ENCODE measurements around the gene LY6G5B.

The LY6G5B gene

GRCh38 chr6:31687860-31688693, 18.3 kb downstream of the LY6G5B start:
- Histone ChIP-seq H3K27me3 (replicated peaks; ENCODE audit: insufficient read depth, low read length) (no peaks in the 10 kb centered on the region), H3K9me3 (replicated peaks; ENCODE audit: insufficient read depth, low read length) (no peaks in the 10 kb centered on the region), H3K4me2 (ENCODE audit: low read depth, low read length) (no peak overlapping the region), H3K9me2 (replicated peaks; ENCODE audit: insufficient read depth, low read length) (no peaks in the 10 kb centered on the region), H3K4me3 (ENCODE audit: low read length) (no peak overlapping the region), H3K36me3 (replicated peaks; ENCODE audit: insufficient read depth, low read length) (no peaks in the 10 kb centered on the region), H3K9ac (ENCODE audit: low read length) (no peak overlapping the region), H3K27ac (ENCODE audit: low read length) (no peak overlapping the region), H3K4me1 (ENCODE audit: low read length) (no peaks in the 10 kb centered on the region), H3K79me2 (ENCODE audit: low read length) (no peaks in the 10 kb centered on the region), H3F3A (ENCODE audit: insufficient read depth, low read length) (no peaks in the 10 kb centered on the region), H2AFZ (ENCODE audit: low read length) (no peak overlapping the region), H4K20me1 (ENCODE audit: insufficient read depth, low read length) (no peaks in the 10 kb centered on the region)
- no peak for DNase-seq
- TF ChIP-seq EZH2 (optimal IDR thresholded peaks at IDR 0.05; ENCODE audit: low read depth, low read length) = no peak
- no peak for TF ChIP-seq CTCF (IDR thresholded peaks at IDR 0.05; ENCODE audit: low read length)

GRCh38 chr6:31689249-31690110, 19.7 kb downstream of the LY6G5B start:
- no peaks in the 10 kb centered on the region for H3F3A ChIP-seq (ENCODE audit: insufficient read depth, low read length)
- H3K27me3 ChIP-seq (replicated peaks; ENCODE audit: insufficient read depth, low read length) = no peaks in the 10 kb centered on the region
- no peaks in the 10 kb centered on the region for H3K4me1 ChIP-seq (ENCODE audit: low read length)
- no peak overlapping the region for H2AFZ ChIP-seq (ENCODE audit: low read length)
- no peak overlapping the region for H3K27ac ChIP-seq (ENCODE audit: low read length)
- no peak overlapping the region for H3K4me3 ChIP-seq (ENCODE audit: low read length)
- H3K9ac ChIP-seq (ENCODE audit: low read length) = no peak overlapping the region
- TF ChIP-seq EZH2phosphoT487 (IDR thresholded peaks at IDR 0.05; ENCODE audit: low read length) (no peak), CTCF (IDR thresholded peaks at IDR 0.05; ENCODE audit: low read length) (peak; percentile 52)
- H4K20me1 ChIP-seq (ENCODE audit: insufficient read depth, low read length) = no peaks in the 10 kb centered on the region
- no peak overlapping the region for H3K4me2 ChIP-seq (ENCODE audit: low read depth, low read length)
- no peaks in the 10 kb centered on the region for H3K9me3 ChIP-seq (replicated peaks; ENCODE audit: insufficient read depth, low read length)
- H3K36me3 ChIP-seq (replicated peaks; ENCODE audit: insufficient read depth, low read length) = no peaks in the 10 kb centered on the region
- no peaks in the 10 kb centered on the region for H3K9me2 ChIP-seq (replicated peaks; ENCODE audit: insufficient read depth, low read length)
- no peak for DNase-seq
- no peaks in the 10 kb centered on the region for H3K79me2 ChIP-seq (ENCODE audit: low read length)

GRCh38 chr6:31690231-31691077, 20.7 kb downstream of the LY6G5B start:
- H3K9me2 ChIP-seq (replicated peaks; ENCODE audit: insufficient read depth, low read length) = no peaks in the 10 kb centered on the region
- H3K9me3 ChIP-seq (replicated peaks; ENCODE audit: insufficient read depth, low read length) = no peaks in the 10 kb centered on the region
- TF ChIP-seq EZH2 (optimal IDR thresholded peaks at IDR 0.05; ENCODE audit: low read depth, low read length) (no peak), CTCF (IDR thresholded peaks at IDR 0.05; ENCODE audit: low read length) (no peak), EZH2phosphoT487 (IDR thresholded peaks at IDR 0.05; ENCODE audit: low read length) (no peak)
- no peaks in the 10 kb centered on the region for H3F3A ChIP-seq (ENCODE audit: insufficient read depth, low read length)
- H3K36me3 ChIP-seq (replicated peaks; ENCODE audit: insufficient read depth, low read length) = no peaks in the 10 kb centered on the region
- DNase-seq = no peak
- no peak overlapping the region for H3K4me2 ChIP-seq (ENCODE audit: low read depth, low read length)
- H3K79me2 ChIP-seq (ENCODE audit: low read length) = no peaks in the 10 kb centered on the region
- no peaks in the 10 kb centered on the region for H3K27me3 ChIP-seq (replicated peaks; ENCODE audit: insufficient read depth, low read length)
- H3K9ac ChIP-seq (ENCODE audit: low read length) = no peak overlapping the region
- H3K4me1 ChIP-seq (ENCODE audit: low read length) = no peaks in the 10 kb centered on the region
- H3K27ac ChIP-seq (ENCODE audit: low read length) = no peak overlapping the region
- no peaks in the 10 kb centered on the region for H4K20me1 ChIP-seq (ENCODE audit: insufficient read depth, low read length)
- H3K4me3 ChIP-seq (ENCODE audit: low read length) = no peak overlapping the region
- no peak overlapping the region for H2AFZ ChIP-seq (ENCODE audit: low read length)
